HepG2 (cell line): ENCODE measurements around the gene IKZF3. TPM values are rescaled to one million over a fixed set of nuclear protein-coding genes. Genes with fewer than 3 reads are reported as not detected.

Experiments used
- BRD4 ChIP-seq: sonication (generic); formaldehyde crosslinking; IDR thresholded peaks from 2 replicates; pipeline ENCODE4 v1.4.0; 2020; ENCODE audit warnings: missing genetic modification reagents
- EED ChIP-seq: sonication (generic); formaldehyde crosslinking; IDR thresholded peaks from 2 replicates; pipeline ENCODE4 v1.5.0; 2020; ENCODE audit warnings: mild to moderate bottlenecking, missing genetic modification reagents
- NR3C1 ChIP-seq: sonication (generic); formaldehyde crosslinking; IDR thresholded peaks from 2 replicates; pipeline ENCODE4 v1.4.0; 2020; ENCODE audit warnings: missing genetic modification reagents
- PTBP1 ChIP-seq: fragments of 200-400 bp; formaldehyde crosslinking; IDR thresholded peaks from 2 replicates; pipeline ENCODE4 v1.6.1; 2018; ENCODE audit warnings: low read length, low read depth; ENCODE audit not compliant: poor library complexity, severe bottlenecking
- RBM39 ChIP-seq: fragments of 200-400 bp; formaldehyde crosslinking; IDR thresholded peaks from one replicate; pipeline ENCODE4 v1.6.1; 2018; ENCODE audit warnings: antibody characterized with exemption, mild to moderate bottlenecking, low read depth, low read length; ENCODE audit not compliant: poor library complexity, severe bottlenecking
- SRSF1 ChIP-seq: fragments of 200-400 bp; formaldehyde crosslinking; optimal IDR thresholded peaks from 2 replicates; pipeline ENCODE3; 2017; ENCODE audit warnings: mild to moderate bottlenecking, low read depth, low read length, moderate library complexity
- TCF12 ChIP-seq, 2 experiments: fragments of 450-650 bp in 1 of 2; sonication (generic) in 1 of 2; formaldehyde crosslinking in 1 of 2; IDR thresholded peaks; 2 replicates each; pipeline versions ENCODE4 v1.6.1 to v1.8.0; 2017 to 2022; ENCODE audit warnings: antibody characterized with exemption in 1 of 2, mild to moderate bottlenecking in 1 of 2, missing genetic modification reagents in 1 of 2, moderate library complexity in 1 of 2
- ZBTB21 ChIP-seq: sonication (generic); formaldehyde crosslinking; IDR thresholded peaks from 2 replicates; pipeline ENCODE4 v1.4.0; 2020; ENCODE audit warnings: missing genetic modification reagents
- ZNF143 ChIP-seq: sonication (generic); formaldehyde crosslinking; IDR thresholded peaks from 2 replicates; pipeline ENCODE4 v1.4.0; 2020; ENCODE audit warnings: missing genetic modification reagents
- ZNF446 ChIP-seq: sonication (generic); formaldehyde crosslinking; IDR thresholded peaks from 2 replicates; pipeline ENCODE4 v1.5.0; 2020; ENCODE audit warnings: mild to moderate bottlenecking, missing genetic modification reagents
- ZNF609 ChIP-seq: sonication (generic); formaldehyde crosslinking; IDR thresholded peaks from 2 replicates; pipeline ENCODE4 v1.4.0; 2020; ENCODE audit warnings: mild to moderate bottlenecking, missing genetic modification reagents, borderline replicate concordance
- polyA plus RNA-seq, 8 experiments: library from polyadenylated mRNA; depleted of rRNA in 3 of 8; stranded (reverse) in 7 of 8; unstranded in 1 of 8; fragments of >200 nt; fragmentation: Illumina TruSeq in 4 of 8; extraction: Trizol in 4 of 8; gene quantifications; 2 replicates each; pipeline versions ENCODE4 v1.2.1 to v1.2.3, GENCODE V29; 2011 to 2016; ENCODE audit warnings: low read depth in 4 of 8, missing spikeins in 1 of 8, mixed read lengths in 1 of 8; ENCODE audit not compliant: insufficient read depth in 1 of 8
- total RNA-seq, 5 experiments: library from RNA; depleted of rRNA; stranded (reverse); fragments of >200 nt; fragmentation: Illumina TruSeq; extraction: Trizol; gene quantifications; 2 replicates each; pipeline ENCODE4 v1.2.3, GENCODE V29; 2016; ENCODE audit warnings: low read depth in 1 of 5
- TF ChIP-seq, protein P1 (sequence below): sonication (generic); formaldehyde crosslinking; IDR thresholded peaks from 2 replicates; pipeline ENCODE4 v1.8.0; 2022; ENCODE audit warnings: mild to moderate bottlenecking, missing genetic modification reagents
- TF ChIP-seq, protein P2 (sequence below): sonication (generic); formaldehyde crosslinking; IDR thresholded peaks from 2 replicates; pipeline ENCODE4 v1.4.0; 2020; ENCODE audit warnings: missing genetic modification reagents, borderline replicate concordance
- TF ChIP-seq, protein P3 (sequence below): sonication (generic); formaldehyde crosslinking; IDR thresholded peaks from 2 replicates; pipeline ENCODE4 v1.8.1; 2023; ENCODE audit warnings: mild to moderate bottlenecking, moderate library complexity, missing genetic modification reagents
- TF ChIP-seq, protein P4 (sequence below): sonication (generic); formaldehyde crosslinking; IDR thresholded peaks from 2 replicates; pipeline ENCODE4 v1.4.0; 2020; ENCODE audit warnings: mild to moderate bottlenecking, missing genetic modification reagents

IKZF3 gene
- total and polyA plus RNA-seq, 2 of the 13 experiments (the other 11 are each of a cell fraction or from before 2014, with no cell fraction given), result not detected

GRCh38 chr17:39730095-39730921, 133.8 kb downstream of the IKZF3 start, which contains the start of gene MIEN1 (continued):
- TF ChIP-seq ZNF446 (CRISPR knock-in tag) (no peak), RBM39 (peak; percentile 92), SRSF1 (no peak), NR3C1 (CRISPR knock-in tag) (no peak), BRD4 (CRISPR knock-in tag) (no peak), ZNF609 (peak; percentile 66; the same call in 1 of the 2 replicates), PTBP1 (no peak), ZBTB21 (no peak), ZNF143 (CRISPR knock-in tag) (peak; percentile 50; the same call in 1 of the 2 replicates), EED (no peak; the same call in 1 of the 2 replicates), TCF12 (IDR thresholded peaks at IDR 0.05) (no peak), TCF12 (CRISPR knock-in tag; IDR thresholded peaks at IDR 0.05) (peak; percentile 40; the same call in 1 of the 2 replicates)
- TF ChIP-seq, protein P1, sequence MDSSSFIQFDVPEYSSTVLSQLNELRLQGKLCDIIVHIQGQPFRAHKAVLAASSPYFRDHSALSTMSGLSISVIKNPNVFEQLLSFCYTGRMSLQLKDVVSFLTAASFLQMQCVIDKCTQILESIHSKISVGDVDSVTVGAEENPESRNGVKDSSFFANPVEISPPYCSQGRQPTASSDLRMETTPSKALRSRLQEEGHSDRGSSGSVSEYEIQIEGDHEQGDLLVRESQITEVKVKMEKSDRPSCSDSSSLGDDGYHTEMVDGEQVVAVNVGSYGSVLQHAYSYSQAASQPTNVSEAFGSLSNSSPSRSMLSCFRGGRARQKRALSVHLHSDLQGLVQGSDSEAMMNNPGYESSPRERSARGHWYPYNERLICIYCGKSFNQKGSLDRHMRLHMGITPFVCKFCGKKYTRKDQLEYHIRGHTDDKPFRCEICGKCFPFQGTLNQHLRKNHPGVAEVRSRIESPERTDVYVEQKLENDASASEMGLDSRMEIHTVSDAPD, result 0 out of 2 replicates have a peak, but pooled peaks have one; percentile 47
- TF ChIP-seq, protein P2, sequence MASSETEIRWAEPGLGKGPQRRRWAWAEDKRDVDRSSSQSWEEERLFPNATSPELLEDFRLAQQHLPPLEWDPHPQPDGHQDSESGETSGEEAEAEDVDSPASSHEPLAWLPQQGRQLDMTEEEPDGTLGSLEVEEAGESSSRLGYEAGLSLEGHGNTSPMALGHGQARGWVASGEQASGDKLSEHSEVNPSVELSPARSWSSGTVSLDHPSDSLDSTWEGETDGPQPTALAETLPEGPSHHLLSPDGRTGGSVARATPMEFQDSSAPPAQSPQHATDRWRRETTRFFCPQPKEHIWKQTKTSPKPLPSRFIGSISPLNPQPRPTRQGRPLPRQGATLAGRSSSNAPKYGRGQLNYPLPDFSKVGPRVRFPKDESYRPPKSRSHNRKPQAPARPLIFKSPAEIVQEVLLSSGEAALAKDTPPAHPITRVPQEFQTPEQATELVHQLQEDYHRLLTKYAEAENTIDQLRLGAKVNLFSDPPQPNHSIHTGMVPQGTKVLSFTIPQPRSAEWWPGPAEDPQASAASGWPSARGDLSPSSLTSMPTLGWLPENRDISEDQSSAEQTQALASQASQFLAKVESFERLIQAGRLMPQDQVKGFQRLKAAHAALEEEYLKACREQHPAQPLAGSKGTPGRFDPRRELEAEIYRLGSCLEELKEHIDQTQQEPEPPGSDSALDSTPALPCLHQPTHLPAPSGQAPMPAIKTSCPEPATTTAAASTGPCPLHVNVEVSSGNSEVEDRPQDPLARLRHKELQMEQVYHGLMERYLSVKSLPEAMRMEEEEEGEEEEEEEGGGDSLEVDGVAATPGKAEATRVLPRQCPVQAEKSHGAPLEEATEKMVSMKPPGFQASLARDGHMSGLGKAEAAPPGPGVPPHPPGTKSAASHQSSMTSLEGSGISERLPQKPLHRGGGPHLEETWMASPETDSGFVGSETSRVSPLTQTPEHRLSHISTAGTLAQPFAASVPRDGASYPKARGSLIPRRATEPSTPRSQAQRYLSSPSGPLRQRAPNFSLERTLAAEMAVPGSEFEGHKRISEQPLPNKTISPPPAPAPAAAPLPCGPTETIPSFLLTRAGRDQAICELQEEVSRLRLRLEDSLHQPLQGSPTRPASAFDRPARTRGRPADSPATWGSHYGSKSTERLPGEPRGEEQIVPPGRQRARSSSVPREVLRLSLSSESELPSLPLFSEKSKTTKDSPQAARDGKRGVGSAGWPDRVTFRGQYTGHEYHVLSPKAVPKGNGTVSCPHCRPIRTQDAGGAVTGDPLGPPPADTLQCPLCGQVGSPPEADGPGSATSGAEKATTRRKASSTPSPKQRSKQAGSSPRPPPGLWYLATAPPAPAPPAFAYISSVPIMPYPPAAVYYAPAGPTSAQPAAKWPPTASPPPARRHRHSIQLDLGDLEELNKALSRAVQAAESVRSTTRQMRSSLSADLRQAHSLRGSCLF (CRISPR knock-in tag), result no peak
- TF ChIP-seq, protein P3, sequence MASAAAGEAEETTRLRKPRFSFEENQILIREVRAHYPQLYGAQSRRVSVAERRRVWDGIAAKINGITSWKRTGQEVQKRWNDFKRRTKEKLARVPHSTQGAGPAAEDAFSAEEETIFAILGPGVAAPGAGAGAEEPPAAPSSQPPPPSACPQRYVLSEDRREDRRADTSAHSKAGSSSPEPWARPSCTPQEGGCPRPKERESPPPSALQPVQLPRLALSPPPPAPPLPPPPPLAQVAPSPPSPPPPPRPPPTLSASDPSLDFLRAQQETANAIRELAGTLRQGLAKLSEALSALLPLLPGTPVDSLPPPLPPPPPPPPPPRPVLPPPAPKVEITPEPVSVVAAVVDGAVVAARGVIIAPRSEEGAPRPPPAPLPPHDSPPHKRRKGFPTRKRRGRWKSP, result no peak; the same call in none of the 2 replicates
- TF ChIP-seq, protein P4, sequence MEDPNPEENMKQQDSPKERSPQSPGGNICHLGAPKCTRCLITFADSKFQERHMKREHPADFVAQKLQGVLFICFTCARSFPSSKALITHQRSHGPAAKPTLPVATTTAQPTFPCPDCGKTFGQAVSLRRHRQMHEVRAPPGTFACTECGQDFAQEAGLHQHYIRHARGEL (CRISPR knock-in tag), result no peak
